ENCODE measurements around the gene ELOVL2.
A peak's percentile ranks its signal among the peaks of the same experiment; 100 is the strongest.
"Not testable (repeated sequence)": the region's sequence is repeated elsewhere in the genome, so short reads cannot be mapped to it uniquely, and the experiment has no call there.

ELOVL2 gene

DNA sequence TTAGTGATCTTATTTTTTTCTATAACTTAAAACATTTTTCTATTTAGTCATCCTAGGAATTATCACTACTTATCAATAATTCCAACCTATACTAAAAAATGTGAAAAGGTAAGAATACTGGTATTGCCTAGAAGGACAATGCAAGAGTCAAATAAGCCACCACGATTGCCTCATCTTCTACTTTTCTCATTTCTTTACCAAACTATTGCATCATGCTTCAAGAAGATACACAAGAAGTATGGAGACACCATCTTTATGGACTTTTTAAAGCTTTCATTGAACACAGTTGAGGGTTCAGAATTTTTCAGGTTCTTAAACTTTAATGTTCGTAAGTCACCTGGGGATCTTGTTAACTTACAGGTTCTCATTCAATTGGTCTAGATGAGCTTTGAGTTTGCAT lies 25.9 kb downstream of the ELOVL2 start:
- Mint-ChIP-seq H3K27me3 (peaks cover 38% of the 10 kb centered on the region), H3K4me1 (no peaks in the 10 kb centered on the region), H3K9me3 (no peaks in the 10 kb centered on the region), H3K27ac (no peak overlapping the region), H3K36me3 (no peaks in the 10 kb centered on the region), H3K4me3 (no peak overlapping the region)
- no peak for ATAC-seq

DNA sequence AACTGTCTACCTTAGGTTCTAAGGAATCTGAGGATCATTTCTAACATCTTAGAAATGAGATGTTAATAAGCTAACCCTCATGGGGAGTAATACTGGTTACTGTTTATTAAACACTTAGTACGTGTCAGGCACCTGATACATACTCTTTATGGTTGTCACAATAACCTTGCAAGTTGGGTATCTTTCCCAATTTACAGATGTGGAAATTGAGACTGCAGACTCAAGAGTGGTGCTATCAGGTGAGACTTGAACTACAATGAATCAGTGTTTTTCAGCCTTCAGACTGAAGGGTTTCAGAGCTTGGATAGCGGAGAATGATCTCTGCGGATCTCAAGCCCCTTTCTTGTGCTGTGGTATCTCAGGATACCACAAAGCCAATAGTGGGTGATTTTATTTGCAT lies 27.0 kb downstream of the ELOVL2 start:
- H3K36me3 Mint-ChIP-seq, result no peaks in the 10 kb centered on the region
- peaks cover 43% of the 10 kb centered on the region for H3K27me3 Mint-ChIP-seq
- no peaks in the 10 kb centered on the region for H3K9me3 Mint-ChIP-seq
- no peak overlapping the region for H3K27ac Mint-ChIP-seq
- ATAC-seq, result no peak
- H3K4me3 Mint-ChIP-seq, result no peak overlapping the region
- H3K4me1 Mint-ChIP-seq, result no peaks in the 10 kb centered on the region

- Mint-ChIP-seq H3K27me3 (peaks cover 36% of the 10 kb centered on the region), H3K36me3 (no peaks in the 10 kb centered on the region), H3K4me3 (no peak overlapping the region), H3K27ac (no peak overlapping the region), H3K9me3 (no peaks in the 10 kb centered on the region), H3K4me1 (no peaks in the 10 kb centered on the region)
- ATAC-seq, result no peak
Observed at GRCh38 chr6:11016452-11016851, 27.7 kb downstream of the ELOVL2 start.

DNA sequence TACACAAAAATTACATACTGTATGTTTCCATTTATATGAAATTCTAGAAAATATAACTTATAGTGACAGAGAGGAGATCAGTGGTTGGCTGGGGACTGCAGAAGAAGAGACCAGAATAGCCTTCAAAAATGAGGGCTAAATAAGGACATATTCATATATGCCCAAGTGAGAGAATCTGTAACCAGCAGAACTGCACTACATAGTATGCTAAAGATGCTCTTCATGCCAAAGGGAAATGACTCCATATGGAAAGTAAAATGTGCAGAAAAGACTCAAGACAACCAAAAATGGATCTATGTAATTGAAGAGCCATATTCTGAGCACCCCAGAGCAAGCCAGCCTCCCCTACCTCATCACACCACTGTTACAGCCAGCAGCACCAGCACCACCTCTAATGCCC lies 29.0 kb downstream of the ELOVL2 start:
- Mint-ChIP-seq H3K27me3 (peaks cover 29% of the 10 kb centered on the region), H3K9me3 (no peaks in the 10 kb centered on the region), H3K4me3 (no peak overlapping the region), H3K27ac (no peak overlapping the region), H3K4me1 (no peaks in the 10 kb centered on the region), H3K36me3 (no peaks in the 10 kb centered on the region)
- no peak for ATAC-seq

- Mint-ChIP-seq H3K27me3 (peaks cover 40% of the 10 kb centered on the region), H3K4me1 (no peaks in the 10 kb centered on the region), H3K36me3 (no peaks in the 10 kb centered on the region), H3K9me3 (no peaks in the 10 kb centered on the region), H3K27ac (no peak overlapping the region), H3K4me3 (no peak overlapping the region)
- no peak for ATAC-seq
Observed at GRCh38 chr6:11013721-11014070, 30.4 kb downstream of the ELOVL2 start.

DNA sequence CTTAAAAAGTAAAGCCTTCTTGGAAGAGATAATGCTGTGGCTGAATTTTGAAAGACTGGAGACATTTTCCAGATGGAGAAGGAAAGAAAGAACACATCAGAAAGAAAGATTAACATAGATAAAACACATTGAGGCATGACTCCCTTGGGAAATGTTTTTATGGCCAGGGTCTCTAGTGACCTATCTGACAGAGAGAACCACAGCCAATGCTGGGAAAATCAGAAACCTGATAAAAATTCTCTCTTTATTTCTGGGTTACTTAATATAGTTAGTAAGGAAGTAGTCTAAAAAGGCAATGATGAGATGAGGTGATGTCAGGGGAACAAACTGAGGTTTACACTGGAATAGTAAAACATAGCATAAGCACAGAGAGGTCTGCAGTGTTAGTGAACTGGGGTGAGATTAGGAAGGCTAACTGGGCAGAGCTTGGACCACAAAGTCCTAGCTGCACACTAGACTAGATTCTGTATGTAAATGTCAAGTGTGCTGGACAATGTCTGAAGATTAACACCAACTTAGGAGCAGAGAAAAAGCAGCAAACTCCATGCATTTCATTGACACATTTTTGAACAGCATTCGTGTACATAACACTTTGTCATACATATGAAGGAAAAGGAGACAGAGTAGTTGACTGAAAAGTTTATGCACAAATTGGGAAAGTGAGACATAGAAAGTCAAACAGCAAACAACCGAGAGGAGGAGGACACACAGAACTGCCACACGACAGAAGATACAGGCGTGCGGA lies 31.0 kb downstream of the ELOVL2 start:
- H3K27me3 Mint-ChIP-seq, result peaks cover 40% of the 10 kb centered on the region
- H3K4me1 Mint-ChIP-seq, result no peaks in the 10 kb centered on the region

GRCh38 chr6:11012295-11012754 lies 31.8 kb downstream of the ELOVL2 start:
- Mint-ChIP-seq H3K27ac (no peak overlapping the region), H3K4me1 (no peaks in the 10 kb centered on the region), H3K4me3 (no peak overlapping the region), H3K9me3 (no peaks in the 10 kb centered on the region), H3K36me3 (no peaks in the 10 kb centered on the region), H3K27me3 (peaks cover 40% of the 10 kb centered on the region)
- no peak for ATAC-seq

More for the DNA sequence above, 31.0 kb downstream of the ELOVL2 start:
- ATAC-seq, result no peak
- Mint-ChIP-seq H3K4me3 (no peak overlapping the region), H3K36me3 (no peaks in the 10 kb centered on the region), H3K9me3 (no peaks in the 10 kb centered on the region), H3K27ac (no peak overlapping the region)

GRCh38 chr6:11011787-11012234 lies 32.3 kb downstream of the ELOVL2 start:
- H3K27me3 Mint-ChIP-seq, result peaks cover 40% of the 10 kb centered on the region
- no peaks in the 10 kb centered on the region for H3K36me3 Mint-ChIP-seq
- no peaks in the 10 kb centered on the region for H3K9me3 Mint-ChIP-seq
- ATAC-seq, result no peak
- H3K4me3 Mint-ChIP-seq, result no peak overlapping the region
- H3K4me1 Mint-ChIP-seq, result no peaks in the 10 kb centered on the region
- no peak overlapping the region for H3K27ac Mint-ChIP-seq

- ATAC-seq, result no peak
- no peaks in the 10 kb centered on the region for H3K4me1 Mint-ChIP-seq
- no peak overlapping the region for H3K4me3 Mint-ChIP-seq
- H3K27me3 Mint-ChIP-seq, result peaks cover 31% of the 10 kb centered on the region
- no peaks in the 10 kb centered on the region for H3K9me3 Mint-ChIP-seq
- no peaks in the 10 kb centered on the region for H3K36me3 Mint-ChIP-seq
- no peak overlapping the region for H3K27ac Mint-ChIP-seq
Observed at GRCh38 chr6:11009353-11009752, 34.8 kb downstream of the ELOVL2 start.

DNA sequence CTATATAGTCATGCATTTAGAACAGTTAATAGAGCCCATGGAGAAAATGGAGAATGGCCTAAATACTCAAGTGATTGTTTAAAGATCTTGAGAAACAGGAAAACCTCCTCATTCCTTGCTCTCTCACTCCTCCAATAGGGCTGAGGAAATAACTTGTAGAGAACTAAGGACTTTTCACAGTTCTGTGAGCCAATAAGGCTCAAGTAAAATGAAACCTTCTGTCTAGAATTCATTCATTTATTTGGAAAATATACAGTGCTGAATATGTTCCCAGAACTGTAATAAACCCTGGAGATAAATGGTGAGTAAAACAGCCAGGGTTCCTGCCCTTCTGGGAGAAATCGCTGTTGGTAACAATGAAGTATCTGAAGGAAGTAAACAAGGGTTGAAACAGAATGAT lies 35.3 kb downstream of the ELOVL2 start:
- no peak overlapping the region for H3K27ac Mint-ChIP-seq
- H3K4me3 Mint-ChIP-seq, result no peak overlapping the region
- peaks cover 28% of the 10 kb centered on the region for H3K27me3 Mint-ChIP-seq
- no peak for ATAC-seq
- no peaks in the 10 kb centered on the region for H3K9me3 Mint-ChIP-seq
- no peaks in the 10 kb centered on the region for H3K4me1 Mint-ChIP-seq
- no peaks in the 10 kb centered on the region for H3K36me3 Mint-ChIP-seq

GRCh38 chr6:11007715-11008608 lies 36.1 kb downstream of the ELOVL2 start:
- Mint-ChIP-seq H3K4me3 (no peak overlapping the region), H3K4me1 (no peaks in the 10 kb centered on the region), H3K27me3 (peaks cover 26% of the 10 kb centered on the region), H3K9me3 (no peaks in the 10 kb centered on the region), H3K36me3 (no peaks in the 10 kb centered on the region), H3K27ac (no peak overlapping the region)
- ATAC-seq, result no peak

- no peak overlapping the region for H3K4me3 Mint-ChIP-seq
- peak; percentile 31 for ATAC-seq
- no peak overlapping the region for H3K27ac Mint-ChIP-seq
- peaks cover 21% of the 10 kb centered on the region for H3K27me3 Mint-ChIP-seq
- no peaks in the 10 kb centered on the region for H3K9me3 Mint-ChIP-seq
- H3K4me1 Mint-ChIP-seq, result no peaks in the 10 kb centered on the region
- no peaks in the 10 kb centered on the region for H3K36me3 Mint-ChIP-seq
Observed at GRCh38 chr6:11006061-11006460, 38.0 kb downstream of the ELOVL2 start.

GRCh38 chr6:11003297-11003696 lies 40.8 kb downstream of the ELOVL2 start:
- H3K27ac Mint-ChIP-seq, ATAC-seq, H3K9me3 Mint-ChIP-seq, H3K36me3 Mint-ChIP-seq, H3K4me1 Mint-ChIP-seq, H3K4me3 Mint-ChIP-seq: not testable (repeated sequence)
- peaks cover 16% of the 10 kb centered on the region for H3K27me3 Mint-ChIP-seq

- ATAC-seq, result no peak
- H3K27ac Mint-ChIP-seq, result no peak overlapping the region
- peaks cover 16% of the 10 kb centered on the region for H3K27me3 Mint-ChIP-seq
- no peaks in the 10 kb centered on the region for H3K9me3 Mint-ChIP-seq
- no peaks in the 10 kb centered on the region for H3K4me1 Mint-ChIP-seq
- no peaks in the 10 kb centered on the region for H3K36me3 Mint-ChIP-seq
- H3K4me3 Mint-ChIP-seq, result no peak overlapping the region
Observed at GRCh38 chr6:11002176-11002575, 41.9 kb downstream of the ELOVL2 start.

DNA sequence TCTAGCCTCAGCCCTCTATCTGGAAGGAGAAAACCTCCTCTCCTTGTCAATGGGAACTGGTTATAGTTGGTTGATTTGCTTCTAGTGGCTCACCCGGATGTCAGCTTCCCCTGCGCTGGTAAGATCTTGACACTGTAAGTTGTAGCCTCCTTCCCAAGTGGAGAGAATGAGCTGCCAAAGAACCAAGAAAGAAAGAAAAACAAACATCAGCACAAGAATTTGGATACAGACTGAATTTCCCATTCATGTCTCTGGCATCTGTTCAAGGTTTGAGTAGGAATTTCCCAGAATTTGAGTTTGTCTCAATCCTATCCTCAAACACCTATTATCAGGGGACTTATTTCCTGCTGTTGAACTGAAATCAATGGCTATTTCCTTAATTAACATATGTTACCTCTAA lies 44.1 kb downstream of the ELOVL2 start:
- peaks cover 16% of the 10 kb centered on the region for H3K27me3 Mint-ChIP-seq
- no peak overlapping the region for H3K27ac Mint-ChIP-seq
- no peak overlapping the region for H3K4me3 Mint-ChIP-seq
- H3K4me1 Mint-ChIP-seq, result no peaks in the 10 kb centered on the region
- H3K36me3 Mint-ChIP-seq, result no peaks in the 10 kb centered on the region
- no peaks in the 10 kb centered on the region for H3K9me3 Mint-ChIP-seq
- no peak for ATAC-seq

All from stimulated activated memory B cell treated with anti-CD40 and anti-IgM and Interleukin-4, amounts not matched to agents 10 μg/mL and 1 μg/mL and 100 μg/mL, for 72 hours (primary cell).